GM12878 (cell line): Measurements from ENCODE around the gene CLIP3. TPM values are rescaled to one million over a fixed set of nuclear protein-coding genes. Genes with fewer than 3 reads are reported as not detected.

Experiments
- ATAC-seq: fragments of 200-7000 bp; cut with Tn5 transposase; 3 replicates; pipeline ENCODE4 v1.9.1; 2020; ENCODE audit warnings: mild to moderate bottlenecking, moderate library complexity
- BruUV-seq: library from RNA; stranded (reverse); fragments of 400-500 nt; replicated peaks from 2 replicates; lab custom pipeline; 2021; lab: Mats Ljungman, UMichigan
- CTCF ChIA-PET: fragments of 300-600 bp; sonication (Branson Sonifier 250); formaldehyde crosslinking; extraction: SDS; loops from one replicate; lab custom pipeline; 2021; ENCODE audit warnings: inconsistent platforms; lab: Yijun Ruan, JAX
- POLR2A ChIA-PET: fragments of 350-600 bp; formaldehyde crosslinking; extraction: SDS; loops from one replicate; lab custom pipeline; 2021; ENCODE audit warnings: inconsistent platforms; lab: Charles Lee
- RAD21 ChIA-PET: fragments of 300-600 bp; sonication (Branson Sonifier 250); formaldehyde crosslinking; loops from one replicate; lab custom pipeline; 2023; ENCODE audit warnings: antibody characterized with exemption; ENCODE audit not compliant: unreplicated experiment; lab: Charles Lee
- SMC1A ChIA-PET: fragments of 300-600 bp; sonication (Branson Sonifier 250); formaldehyde crosslinking; loops from one replicate; lab custom pipeline; 2023; ENCODE audit not compliant: unreplicated experiment, uncharacterized antibody; lab: Charles Lee
- DNase-seq: peaks from one replicate; pipeline ENCODE4 v3.0.0-alpha.2; 2011; ENCODE audit warnings: low read depth, low spot score
- FAIRE-seq: peaks from 3 replicates; lab custom pipeline; 2011; peaks lifted over from hg19 to GRCh38; lab: Jason Lieb, UNC
- H2AFZ ChIP-seq: 2 replicates; pipeline ENCODE4 v1.6.0; 2011; ENCODE audit warnings: low read depth, low read length, control low read depth; ENCODE audit not compliant: control insufficient read depth
- H3K27ac ChIP-seq: 2 replicates; pipeline ENCODE4 v1.5.1; 2011; ENCODE audit warnings: control low read depth; ENCODE audit not compliant: control insufficient read depth, insufficient read depth
- H3K27me3 ChIP-seq, 2 experiments: replicated peaks in 1 of 2; 2 replicates each; pipeline versions ENCODE4 v1.6.0 to v1.6.1; 2011; ENCODE audit warnings: low read length in 1 of 2; ENCODE audit not compliant: control insufficient read depth in 2 of 2, insufficient read depth in 2 of 2
- H3K36me3 ChIP-seq, 2 experiments: 2 replicates each; pipeline ENCODE4 v1.5.1; 2011; ENCODE audit warnings: low read length in 1 of 2; ENCODE audit not compliant: control insufficient read depth in 2 of 2, insufficient read depth in 2 of 2
- H3K4me1 ChIP-seq: 2 replicates; pipeline ENCODE4 v1.6.1; 2011; ENCODE audit warnings: mild to moderate bottlenecking, low read length, moderate library complexity, mixed read lengths; ENCODE audit not compliant: control insufficient read depth, insufficient read depth
- H3K4me2 ChIP-seq: 2 replicates; pipeline ENCODE4 v1.6.0; 2011; ENCODE audit warnings: control low read depth; ENCODE audit not compliant: control insufficient read depth, insufficient read depth
- H3K4me3 ChIP-seq: fragments of 200-600 bp; sonication (generic); 2 replicates; pipeline ENCODE4 v1.5.1; 2016
- H3K79me2 ChIP-seq: 2 replicates; pipeline ENCODE4 v1.6.0; 2011; ENCODE audit warnings: low read length; ENCODE audit not compliant: control insufficient read depth, insufficient read depth
- H3K9ac ChIP-seq: 2 replicates; pipeline ENCODE4 v1.8.0; 2011; ENCODE audit warnings: low read length, control low read depth, mixed read lengths; ENCODE audit not compliant: control insufficient read depth, insufficient read depth
- H3K9me3 ChIP-seq: replicated peaks from 3 replicates; pipeline ENCODE4 v1.5.1; 2011; ENCODE audit warnings: mild to moderate bottlenecking, low read length; ENCODE audit not compliant: control insufficient read depth, insufficient read depth
- H4K20me1 ChIP-seq: 2 replicates; pipeline ENCODE4 v1.6.0; 2011; ENCODE audit not compliant: control insufficient read depth, insufficient read depth
- ASH2L ChIP-seq: fragments of 300-600, 200-600 bp; sonication (generic); IDR thresholded peaks from 2 replicates; pipeline ENCODE4 v1.6.1; 2017; ENCODE audit warnings: low read depth, mild to moderate bottlenecking, borderline replicate concordance
- CUX1 ChIP-seq: IDR thresholded peaks from 2 replicates; pipeline ENCODE4 v1.6.1; 2012; ENCODE audit warnings: improper control_type of control experiment, low read depth, low read length; ENCODE audit not compliant: insufficient replicate concordance
- ETV6 ChIP-seq, 2 experiments: fragments of 450-650 bp in 1 of 2; IDR thresholded peaks in 1 of 2; conservative IDR thresholded peaks in 1 of 2; 2 replicates each; pipeline ENCODE4 v1.6.1; 2014; ENCODE audit warnings: antibody characterized with exemption in 1 of 2, borderline replicate concordance in 1 of 2, low read depth in 1 of 2, mild to moderate bottlenecking in 1 of 2, moderate library complexity in 1 of 2
- GATAD2B ChIP-seq: fragments of 450-650 bp; conservative IDR thresholded peaks from 2 replicates; pipeline ENCODE4 v1.6.1; 2017; ENCODE audit warnings: low read depth, mild to moderate bottlenecking, moderate library complexity
- HDGF ChIP-seq: fragments of 450-650 bp; IDR thresholded peaks from 2 replicates; pipeline ENCODE4 v1.6.1; 2016; ENCODE audit warnings: antibody characterized with exemption
- KLF5 ChIP-seq: fragments of 450-650 bp; IDR thresholded peaks from 2 replicates; pipeline ENCODE4 v1.6.1; 2014; ENCODE audit warnings: mild to moderate bottlenecking; ENCODE audit not compliant: partially characterized antibody
- MEF2B ChIP-seq: fragments of 450-650 bp; IDR thresholded peaks from 2 replicates; pipeline ENCODE4 v1.6.1; 2018; ENCODE audit warnings: mild to moderate bottlenecking, moderate library complexity; ENCODE audit not compliant: partially characterized antibody, poor library complexity, severe bottlenecking
- PBX3 ChIP-seq: IDR thresholded peaks from 2 replicates; pipeline ENCODE4 v1.6.1; 2011; ENCODE audit warnings: mild to moderate bottlenecking, low read depth, low read length, moderate library complexity; ENCODE audit not compliant: insufficient replicate concordance
- RUNX3 ChIP-seq: IDR thresholded peaks from 2 replicates; pipeline ENCODE4 v1.6.1; 2012; ENCODE audit warnings: low read length, inconsistent platforms
- SKIL ChIP-seq: fragments of 450-650 bp; IDR thresholded peaks from 2 replicates; pipeline ENCODE4 v1.6.1; 2017; ENCODE audit warnings: mild to moderate bottlenecking, low read depth, inconsistent platforms; ENCODE audit not compliant: poor library complexity, severe bottlenecking
- SMARCA5 ChIP-seq: fragments of 450-650 bp; IDR thresholded peaks from 2 replicates; pipeline ENCODE4 v1.6.1; 2017; ENCODE audit warnings: mild to moderate bottlenecking
- SREBF1 ChIP-seq: IDR thresholded peaks from 2 replicates; pipeline ENCODE4 v1.6.1; 2012; ENCODE audit warnings: mild to moderate bottlenecking, low read length
- SREBF2 ChIP-seq: IDR thresholded peaks from 2 replicates; pipeline ENCODE4 v1.6.1; 2012; ENCODE audit warnings: mild to moderate bottlenecking, low read length
- YBX1 ChIP-seq: fragments of 450-650 bp; IDR thresholded peaks from 2 replicates; pipeline ENCODE4 v1.6.1; 2016; ENCODE audit warnings: antibody characterized with exemption
- ZNF207 ChIP-seq: fragments of 450-650 bp; IDR thresholded peaks from 2 replicates; pipeline ENCODE4 v1.6.1; 2014; ENCODE audit warnings: antibody characterized with exemption, mild to moderate bottlenecking, borderline replicate concordance
- ZNF24 ChIP-seq: fragments of 450-650 bp; IDR thresholded peaks from 2 replicates; pipeline ENCODE4 v1.6.1; 2017; ENCODE audit warnings: antibody characterized with exemption, mild to moderate bottlenecking
- ZNF622 ChIP-seq: fragments of 450-650 bp; IDR thresholded peaks from 2 replicates; pipeline ENCODE4 v1.6.1; 2017; ENCODE audit warnings: mild to moderate bottlenecking, inconsistent platforms
- WGBS: methylation state at CpG from one replicate; pipeline ENCODE4 v1.1.6; 2016; ENCODE audit warnings: low lambda C conversion rate; ENCODE audit not compliant: insufficient replicate concordance, insufficient coverage; ENCODE audit errors: missing lambda C conversion rate; 5-methylcytosine and 5-hydroxymethylcytosine counted together
- in situ Hi-C: fragments of 300-500 bp; cut with MboI; formaldehyde crosslinking; loops from 9 replicates; pipeline ENCODE4 v1.14.3; 2018; ENCODE audit warnings: mixed read lengths
- intact Hi-C: fragments of 100-400 bp; cut with micrococcal nuclease; formaldehyde crosslinking; loops from one replicate; pipeline ENCODE4 v1.14.2; 2022; ENCODE audit not compliant: unreplicated experiment
- polyA plus RNA-seq, 11 experiments: library from polyadenylated mRNA; depleted of rRNA in 4 of 11; unstranded in 6 of 11; stranded (reverse) in 5 of 11; fragments of >200 nt; fragmentation: Nextera tagmentation in 4 of 11; fragmentation: Illumina TruSeq in 1 of 11; extraction: Ambion mirVana in 4 of 11; extraction: Trizol in 1 of 11; gene quantifications; 1 replicate in 1 of 11; 2 replicates in 10 of 11; pipeline versions ENCODE4 v1.2.1 to v1.2.3, GENCODE V29; 2011 to 2016; ENCODE audit warnings: inconsistent platforms in 2 of 11, missing spikeins in 2 of 11, low read depth in 1 of 11
- total RNA-seq, 4 experiments: library from RNA; depleted of rRNA in 3 of 4; stranded (reverse); fragments of >200 nt in 3 of 4; fragmentation: Illumina TruSeq in 1 of 4; extraction: Trizol in 1 of 4; gene quantifications; 2 replicates each; pipeline versions ENCODE4 v1.2.1 to v1.2.3, GENCODE V29; 2013 to 2021

Gene CLIP3
- total and polyA plus RNA-seq, 10 of the 15 experiments (the other 5 are each of a cell fraction or from before 2014, with no cell fraction given) = 0.09 to 2.7 (median 0.45) TPM; not detected in 1

GRCh38 chr19:36081894-36082293 lies 49.2 kb upstream of the CLIP3 start:
- no peak overlapping the region for H2AFZ ChIP-seq
- WGBS = 81% methylated on average over 7 of the region's 7 CpGs
- H3K9ac ChIP-seq = no peak overlapping the region
- H3K27me3 ChIP-seq = no peaks in the 10 kb centered on the region
- no peaks in the 10 kb centered on the region for H3K79me2 ChIP-seq
- in situ Hi-C loops = no loop called here
- intact Hi-C loops = no loop called here
- no peak overlapping the region for H3K4me2 ChIP-seq
- no TSS peak for BruUV-seq
- H4K20me1 ChIP-seq = no peaks in the 10 kb centered on the region
- H3K4me1 ChIP-seq = no peaks in the 10 kb centered on the region
- ATAC-seq = no peak
- ChIA-PET CTCF (no interaction called here), RAD21 (no interaction called here), POLR2A (no interaction called here), SMC1A (no interaction called here)
- no peak for DNase-seq
- H3K27ac ChIP-seq = no peak overlapping the region
- no peak overlapping the region for H3K4me3 ChIP-seq
- no peak for FAIRE-seq
- TF ChIP-seq SREBF2 (no peak), SKIL (no peak), ZNF207 (no peak), ETV6 (conservative IDR thresholded peaks at IDR 0.05 in 1 of 2, IDR thresholded peaks at IDR 0.05 in 1 of 2; ENCODE audit: borderline replicate concordance in 1 of 2, low read depth in 1 of 2) (no peak), ZNF622 (no peak), RUNX3 (no peak), GATAD2B (no peak), YBX1 (no peak), SREBF1 (no peak), ZNF24 (no peak), HDGF (no peak), CUX1 (no peak), SMARCA5 (no peak), MEF2B (no peak), PBX3 (no peak), ASH2L (no peak), KLF5 (no peak)
- H3K36me3 ChIP-seq = peaks cover 22 to 27% of the 10 kb centered on the region in 2 experiments; a peak in 3 of 4 replicates
- H3K9me3 ChIP-seq = no peaks in the 10 kb centered on the region
